Activated CD8-positive, alpha-beta T cell treated with anti-CD3 and anti-CD28 coated beads, Interleukin-2, amount 10 ng/mL, durations not matched to agents 7 days and 5 days (primary cell): ENCODE data around the gene EFNB2. TPM values are rescaled to one million over a fixed set of nuclear protein-coding genes. Genes with fewer than 3 reads are reported as not detected.

Experiments used
- ATAC-seq: fragments of 150-1000 bp; cut with Tn5 transposase; one replicate; pipeline ENCODE4 v1.10.0; 2021; ENCODE audit warnings: moderate library complexity
- CTCF ChIA-PET: fragments of 350-600 bp; sonication (Branson Sonifier 250); formaldehyde crosslinking; loops from one replicate; lab custom pipeline; 2021; ENCODE audit warnings: antibody characterized with exemption; lab: Charles Lee
- POLR2A ChIA-PET: fragments of 350-600 bp; sonication (Branson Sonifier 250); formaldehyde crosslinking; loops from one replicate; lab custom pipeline; 2021; ENCODE audit warnings: antibody characterized with exemption; lab: Charles Lee
- DNase-seq: peaks from one replicate; pipeline ENCODE4 v3.0.0-alpha.2; 2020
- H3K27ac Mint-ChIP-seq: one replicate; pipeline ENCODE4 v1.8.0; 2021; ENCODE audit warnings: mild to moderate bottlenecking, mixed read lengths
- H3K27me3 Mint-ChIP-seq: one replicate; pipeline ENCODE4 v1.8.0; 2021; ENCODE audit warnings: low read depth, mixed read lengths
- H3K36me3 Mint-ChIP-seq: one replicate; pipeline ENCODE4 v1.8.0; 2021; ENCODE audit warnings: low read depth, mixed read lengths
- H3K4me1 Mint-ChIP-seq: one replicate; pipeline ENCODE4 v1.8.0; 2021; ENCODE audit warnings: low read depth, mixed read lengths
- H3K4me3 Mint-ChIP-seq: one replicate; pipeline ENCODE4 v1.8.0; 2021; ENCODE audit warnings: mild to moderate bottlenecking, mixed read lengths
- H3K9me3 Mint-ChIP-seq: one replicate; pipeline ENCODE4 v1.8.0; 2022; ENCODE audit warnings: mixed read lengths; ENCODE audit not compliant: insufficient read depth
- total RNA-seq, 2 experiments: library from RNA; stranded (reverse); gene quantifications; one replicate each; pipeline ENCODE4 v1.2.3, GENCODE V29; 2021

The EFNB2 gene
- total RNA-seq, 2 experiments from 2014 or later: 0.08 to 0.16 TPM

DNA sequence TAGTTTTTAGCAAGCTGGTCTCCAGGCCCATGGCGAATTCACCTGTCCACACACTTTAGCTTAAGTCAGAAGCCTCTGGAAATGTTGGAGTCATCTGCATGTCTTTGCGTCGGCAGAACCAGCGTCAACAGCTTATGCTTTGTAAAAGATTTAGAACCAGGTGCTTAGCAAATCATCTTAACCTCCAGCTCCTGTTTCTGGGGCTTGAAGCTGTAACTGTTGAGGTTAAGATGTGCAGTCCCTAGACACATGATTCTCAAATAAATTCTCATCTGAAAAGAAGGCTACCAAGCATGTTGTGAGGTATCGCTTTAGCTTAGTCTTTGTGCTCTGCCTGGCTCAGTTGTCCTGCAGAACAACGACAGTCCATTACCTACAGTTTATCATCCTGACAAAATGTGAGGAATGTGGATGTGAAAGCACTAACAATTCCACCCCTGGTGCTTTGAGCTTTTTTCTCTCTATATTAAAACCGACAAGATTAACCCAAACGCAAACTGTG is 4.4 kb downstream of the EFNB2 start:
- H3K27me3 Mint-ChIP-seq: peaks cover 56% of the 10 kb centered on the region

GRCh38 chr13:106530171-106530851 is 5.2 kb downstream of the EFNB2 start:
- CTCF ChIA-PET: no interaction called here

More for the DNA sequence above, 4.4 kb downstream of the EFNB2 start:
- no peaks in the 10 kb centered on the region for H3K9me3 Mint-ChIP-seq
- ATAC-seq (no peak), DNase-seq (no peak)
- ChIA-PET CTCF (no interaction called here), POLR2A (no interaction called here)
- H3K27ac Mint-ChIP-seq: no peak overlapping the region
- peaks cover 14% of the 10 kb centered on the region for H3K4me1 Mint-ChIP-seq
- H3K36me3 Mint-ChIP-seq: no peaks in the 10 kb centered on the region
- H3K4me3 Mint-ChIP-seq: no peak overlapping the region

GRCh38 chr13:106529415-106530170 is 5.9 kb downstream of the EFNB2 start:
- Mint-ChIP-seq H3K27ac (no peak overlapping the region), H3K4me1 (peaks cover 11% of the 10 kb centered on the region), H3K9me3 (no peaks in the 10 kb centered on the region), H3K36me3 (no peaks in the 10 kb centered on the region), H3K4me3 (no peak overlapping the region), H3K27me3 (peaks cover 62% of the 10 kb centered on the region)
- ATAC-seq: no peak
- CTCF ChIA-PET: interaction anchor here (1.0 kb wide), 1 partner anchor 15 kb away, joined by 3 read pairs; no protein-coding TSS in a partner anchor
- no peak for DNase-seq
- POLR2A ChIA-PET: no interaction called here

More at GRCh38 chr13:106530171-106530851, 5.2 kb downstream of the EFNB2 start:
- DNase-seq: no peak
- Mint-ChIP-seq H3K27ac (no peak overlapping the region), H3K9me3 (no peaks in the 10 kb centered on the region), H3K27me3 (peaks cover 61% of the 10 kb centered on the region), H3K36me3 (no peaks in the 10 kb centered on the region), H3K4me3 (no peak overlapping the region), H3K4me1 (peaks cover 14% of the 10 kb centered on the region)
- ATAC-seq: no peak
- POLR2A ChIA-PET: no interaction called here

DNA sequence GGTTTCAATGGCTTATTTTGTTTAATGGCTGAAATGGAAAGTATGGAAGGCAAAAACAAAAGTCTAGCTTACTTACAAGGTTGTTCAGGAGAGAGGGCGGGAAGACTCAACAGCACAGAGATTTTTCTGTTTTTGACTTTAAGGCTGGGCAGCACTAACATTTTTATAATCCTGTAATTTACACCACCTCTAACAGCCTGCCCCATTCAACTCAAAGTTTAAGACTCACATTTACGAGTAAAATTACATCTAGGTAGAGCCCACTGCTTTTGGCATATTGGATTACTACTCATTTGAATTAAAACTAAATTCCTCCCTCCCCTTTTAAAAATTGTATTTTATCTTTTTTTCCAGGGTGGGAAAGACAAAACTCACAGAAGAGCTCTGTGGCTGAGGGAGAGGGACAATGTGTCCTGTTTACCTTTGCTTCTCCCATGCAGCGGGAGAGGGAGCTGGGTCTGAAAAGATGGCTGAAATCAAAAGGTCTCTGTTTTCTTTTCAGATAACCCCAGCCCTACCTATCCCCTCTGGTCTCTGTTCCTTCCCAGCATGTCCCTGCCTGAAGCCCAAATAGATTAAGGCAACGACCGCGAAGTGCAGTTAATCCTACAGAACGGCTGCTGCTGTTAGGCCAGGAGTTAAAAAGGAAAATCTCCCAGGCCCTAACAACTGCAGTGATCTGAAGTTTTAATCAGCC is 6.6 kb downstream of the EFNB2 start:
- DNase-seq (no peak), ATAC-seq (no peak)
- H3K4me3 Mint-ChIP-seq: no peak overlapping the region
- H3K36me3 Mint-ChIP-seq: no peaks in the 10 kb centered on the region
- H3K9me3 Mint-ChIP-seq: no peaks in the 10 kb centered on the region
- ChIA-PET CTCF (interaction anchor here (1.0 to 1.1 kb wide), 2 partner anchors 7 to 15 kb away, joined by 3 read pairs; no protein-coding TSS in a partner anchor), POLR2A (no interaction called here)
- peaks cover 62% of the 10 kb centered on the region for H3K27me3 Mint-ChIP-seq
- H3K27ac Mint-ChIP-seq: no peak overlapping the region
- peaks cover 9% of the 10 kb centered on the region for H3K4me1 Mint-ChIP-seq

GRCh38 chr13:106527826-106528225 is 7.6 kb downstream of the EFNB2 start:
- H3K36me3 Mint-ChIP-seq: no peaks in the 10 kb centered on the region
- DNase-seq (no peak), ATAC-seq (no peak)
- no peaks in the 10 kb centered on the region for H3K9me3 Mint-ChIP-seq
- peaks cover 61% of the 10 kb centered on the region for H3K27me3 Mint-ChIP-seq
- H3K27ac Mint-ChIP-seq: no peak overlapping the region
- H3K4me3 Mint-ChIP-seq: no peak overlapping the region
- H3K4me1 Mint-ChIP-seq: peaks cover 2% of the 10 kb centered on the region
- POLR2A ChIA-PET: no interaction called here
- CTCF ChIA-PET: interaction anchor here (1.1 kb wide), 1 partner anchor 8 kb away, joined by 3 read pairs; no protein-coding TSS in a partner anchor

DNA sequence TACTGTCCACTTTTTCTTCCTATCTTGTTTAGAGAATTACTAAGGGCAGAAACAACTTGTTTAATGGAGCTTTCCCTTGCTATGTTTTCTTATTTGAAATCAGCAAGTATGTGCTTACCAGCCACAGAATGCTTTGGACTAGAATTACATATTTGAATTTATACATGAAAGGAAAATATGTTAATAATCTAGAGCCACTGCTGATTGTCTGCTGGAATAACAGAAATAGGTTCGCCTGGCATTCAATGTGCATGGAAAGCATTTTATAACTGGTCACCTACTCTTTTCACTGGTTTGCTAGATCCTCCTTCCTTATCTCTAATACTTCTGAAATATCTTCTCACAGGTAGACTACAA is 8.0 kb downstream of the EFNB2 start:
- Mint-ChIP-seq H3K27me3 (peaks cover 57% of the 10 kb centered on the region), H3K36me3 (no peaks in the 10 kb centered on the region), H3K4me1 (no peaks in the 10 kb centered on the region), H3K9me3 (no peaks in the 10 kb centered on the region), H3K27ac (no peak overlapping the region), H3K4me3 (no peak overlapping the region)
- no peak for ATAC-seq
- ChIA-PET CTCF (interaction anchor here (1.1 to 1.3 kb wide), 2 partner anchors 9 kb away, joined by 3 to 4 read pairs; no protein-coding TSS in a partner anchor), POLR2A (no interaction called here)
- no peak for DNase-seq

- CTCF ChIA-PET: interaction anchor here (1.3 kb wide), 1 partner anchor 9 kb away, joined by 4 read pairs; no protein-coding TSS in a partner anchor
- H3K27ac Mint-ChIP-seq: no peak overlapping the region
- no peak for DNase-seq
- POLR2A ChIA-PET: no interaction called here
- no peaks in the 10 kb centered on the region for H3K36me3 Mint-ChIP-seq
- H3K4me3 Mint-ChIP-seq: no peak overlapping the region
- no peaks in the 10 kb centered on the region for H3K4me1 Mint-ChIP-seq
- H3K27me3 Mint-ChIP-seq: peaks cover 52% of the 10 kb centered on the region
- no peak for ATAC-seq
- no peaks in the 10 kb centered on the region for H3K9me3 Mint-ChIP-seq
These were observed 8.6 kb downstream of the EFNB2 start for GRCh38 chr13:106526738-106527444.

GRCh38 chr13:106525865-106526264 is 9.6 kb downstream of the EFNB2 start:
- Mint-ChIP-seq H3K36me3 (no peaks in the 10 kb centered on the region), H3K27ac (no peak overlapping the region), H3K4me1 (no peaks in the 10 kb centered on the region), H3K4me3 (no peak overlapping the region), H3K27me3 (peaks cover 50% of the 10 kb centered on the region), H3K9me3 (no peaks in the 10 kb centered on the region)
- DNase-seq (no peak), ATAC-seq (no peak)
- ChIA-PET CTCF (interaction anchor here (1.3 kb wide), 1 partner anchor 10 kb away, joined by 4 read pairs; no protein-coding TSS in a partner anchor), POLR2A (no interaction called here)

GRCh38 chr13:106524108-106524507 is 11.4 kb downstream of the EFNB2 start:
- peaks cover 39% of the 10 kb centered on the region for H3K27me3 Mint-ChIP-seq
- DNase-seq (no peak), ATAC-seq (no peak)
- CTCF ChIA-PET: interaction anchor here (2.1 kb wide), 1 partner anchor 12 kb away, joined by 7 read pairs; the partner anchor contains the start of gene EFNB2
- H3K4me3 Mint-ChIP-seq: no peak overlapping the region
- H3K9me3 Mint-ChIP-seq: no peaks in the 10 kb centered on the region
- POLR2A ChIA-PET: no interaction called here
- H3K4me1 Mint-ChIP-seq: no peaks in the 10 kb centered on the region
- no peak overlapping the region for H3K27ac Mint-ChIP-seq
- H3K36me3 Mint-ChIP-seq: no peaks in the 10 kb centered on the region

- H3K27me3 Mint-ChIP-seq: peaks cover 35% of the 10 kb centered on the region
- ATAC-seq (no peak), DNase-seq (no peak)
- H3K4me3 Mint-ChIP-seq: no peak overlapping the region
- no peaks in the 10 kb centered on the region for H3K4me1 Mint-ChIP-seq
- no peak overlapping the region for H3K27ac Mint-ChIP-seq
- ChIA-PET CTCF (interaction anchor here (2.1 kb wide), 1 partner anchor 12 kb away, joined by 7 read pairs; the partner anchor contains the start of gene EFNB2), POLR2A (no interaction called here)
- H3K9me3 Mint-ChIP-seq: no peaks in the 10 kb centered on the region
- no peaks in the 10 kb centered on the region for H3K36me3 Mint-ChIP-seq
These were observed 11.9 kb downstream of the EFNB2 start for GRCh38 chr13:106523576-106523975.

- ChIA-PET CTCF (no interaction called here), POLR2A (no interaction called here)
- no peak overlapping the region for H3K27ac Mint-ChIP-seq
- H3K36me3 Mint-ChIP-seq: no peaks in the 10 kb centered on the region
- H3K9me3 Mint-ChIP-seq: no peaks in the 10 kb centered on the region
- ATAC-seq (no peak), DNase-seq (no peak)
- peaks cover 34% of the 10 kb centered on the region for H3K27me3 Mint-ChIP-seq
- no peak overlapping the region for H3K4me3 Mint-ChIP-seq
- no peaks in the 10 kb centered on the region for H3K4me1 Mint-ChIP-seq
These were observed 12.4 kb downstream of the EFNB2 start for GRCh38 chr13:106522898-106523525.
